GM19099 (cell line): Measurements from ENCODE around the gene SUGCT.

Source experiments
- POLR2A ChIP-seq: IDR thresholded peaks from 3 replicates; pipeline ENCODE4 v1.6.1; 2011; ENCODE audit warnings: low read depth; ENCODE audit not compliant: insufficient read length; ENCODE audit errors: extremely low read depth

Gene SUGCT

GRCh38 chr7:40134428-40135316 is at the start of gene SUGCT, which contains the start of gene MPLKIP:
Gene SUGCT, plus strand, starts transcription at chr7:40135005.
Gene MPLKIP, minus strand, starts transcription at chr7:40134622. Its CDS starts 55 bp downstream, at chr7:40134567.
- peak; percentile 72 for TF ChIP-seq POLR2A

GRCh38 chr7:40092182-40092581 is 42.6 kb upstream of the SUGCT start:
- no peak for TF ChIP-seq POLR2A

- no peak for TF ChIP-seq POLR2A
Measured at GRCh38 chr7:40093631-40094350, 41.0 kb upstream of the SUGCT start.

- no peak for TF ChIP-seq POLR2A
Measured at GRCh38 chr7:40095230-40095629, 39.6 kb upstream of the SUGCT start.

DNA sequence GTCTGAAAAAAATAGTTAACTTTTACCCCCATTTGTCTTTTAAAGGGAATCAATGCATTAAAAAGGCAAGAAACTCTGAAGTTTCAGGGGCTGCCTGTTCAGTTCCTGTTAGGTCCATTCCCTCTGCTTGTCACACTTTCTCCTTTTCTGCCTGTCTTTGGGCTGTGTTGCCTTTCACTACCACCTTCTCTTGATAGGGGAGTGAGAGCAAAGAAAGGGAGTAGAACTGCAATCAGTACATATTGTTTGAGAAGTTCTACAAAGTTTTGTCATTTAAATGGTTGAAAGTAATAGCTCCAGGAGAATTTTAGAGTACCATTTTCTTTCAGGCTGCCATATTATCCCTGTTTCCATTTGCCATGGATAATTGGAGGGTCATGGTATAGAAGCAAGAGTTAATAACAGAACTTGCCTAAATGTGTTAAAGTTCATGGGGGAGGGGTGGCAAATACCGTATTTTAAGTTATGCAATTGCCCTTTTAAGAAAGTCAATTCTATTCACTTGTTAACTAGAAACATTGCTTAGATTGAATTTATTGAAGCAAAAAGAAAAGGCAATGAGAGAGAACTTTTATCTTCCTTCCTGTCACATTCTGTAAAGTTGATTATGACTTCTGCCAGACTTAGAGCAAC is 39.0 kb upstream of the SUGCT start:
- no peak for TF ChIP-seq POLR2A

- no peak for TF ChIP-seq POLR2A
Measured at GRCh38 chr7:40097728-40098127, 37.1 kb upstream of the SUGCT start.

GRCh38 chr7:40098810-40099209 is 36.0 kb upstream of the SUGCT start:
- TF ChIP-seq POLR2A = no peak

- no peak for TF ChIP-seq POLR2A
Measured at GRCh38 chr7:40099837-40100236, 35.0 kb upstream of the SUGCT start.

DNA sequence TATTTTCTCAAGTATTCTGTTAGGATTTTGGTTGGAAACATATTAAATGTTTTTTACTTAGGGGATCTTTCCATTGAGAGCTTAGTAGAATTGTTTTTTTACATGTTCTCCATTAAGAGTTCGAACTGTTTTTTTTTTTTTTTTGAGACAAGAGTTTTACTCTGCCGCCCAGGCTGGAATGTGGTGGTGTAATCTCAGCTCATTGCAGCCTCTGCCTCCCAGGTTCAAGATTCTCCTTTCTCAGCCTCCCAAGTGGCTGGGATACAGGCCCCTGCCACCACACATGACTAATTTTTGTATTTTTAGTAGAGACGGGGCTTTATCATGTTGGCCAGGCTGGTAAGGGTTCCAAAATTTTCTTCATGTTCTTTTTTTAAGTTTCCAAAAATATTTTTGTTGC is 33.6 kb upstream of the SUGCT start:
- no peak for TF ChIP-seq POLR2A

GRCh38 chr7:40102897-40103296 is 31.9 kb upstream of the SUGCT start:
- no peak for TF ChIP-seq POLR2A

DNA sequence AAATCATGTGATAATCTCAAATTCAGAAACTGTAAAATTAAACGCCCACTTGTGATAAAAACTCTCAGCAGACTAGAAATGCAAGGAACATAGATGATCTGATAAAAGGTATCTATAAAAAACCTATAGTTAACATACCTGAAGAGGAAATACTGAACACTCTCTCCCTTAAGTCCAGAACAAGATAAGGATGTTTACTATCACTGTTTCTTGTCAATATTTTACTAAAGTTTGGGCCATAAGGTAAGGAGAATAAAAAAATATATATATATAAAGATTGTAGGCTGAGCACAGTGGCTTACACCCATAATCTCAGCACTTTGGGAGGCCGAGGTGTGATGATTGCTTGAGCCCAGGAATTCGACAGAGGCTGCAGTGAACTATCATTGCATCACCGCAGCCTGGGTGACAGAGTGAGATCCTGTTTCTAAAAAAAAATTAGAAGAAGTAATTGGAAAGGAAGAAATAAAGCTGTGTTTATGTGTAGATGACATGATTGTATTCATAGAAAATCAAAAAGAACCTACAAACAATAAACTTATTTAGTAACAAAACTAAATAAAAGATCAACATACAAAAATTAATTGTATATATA is 28.8 kb upstream of the SUGCT start:
- no peak for TF ChIP-seq POLR2A

DNA sequence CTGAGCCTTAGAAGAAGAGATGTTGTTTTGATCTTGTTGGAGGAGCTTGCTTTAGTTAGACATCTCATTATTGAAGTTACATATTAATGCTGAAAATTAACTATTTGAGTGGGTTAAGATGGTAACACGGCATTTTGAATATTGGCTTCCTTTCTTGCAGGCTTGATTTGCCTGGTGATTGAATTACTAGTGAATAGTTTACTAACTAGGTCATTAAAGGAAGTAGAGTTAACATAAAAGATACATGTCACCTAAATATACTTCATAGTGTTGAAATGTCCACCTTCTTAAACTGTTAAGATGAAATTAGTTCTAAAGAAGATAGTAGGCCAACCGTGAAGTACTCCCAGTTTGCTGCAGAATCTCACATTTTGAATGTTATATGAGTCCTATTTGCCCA is 18.9 kb upstream of the SUGCT start:
- TF ChIP-seq POLR2A = no peak

- no peak for TF ChIP-seq POLR2A
Measured at GRCh38 chr7:40120020-40120419, 14.8 kb upstream of the SUGCT start.

DNA sequence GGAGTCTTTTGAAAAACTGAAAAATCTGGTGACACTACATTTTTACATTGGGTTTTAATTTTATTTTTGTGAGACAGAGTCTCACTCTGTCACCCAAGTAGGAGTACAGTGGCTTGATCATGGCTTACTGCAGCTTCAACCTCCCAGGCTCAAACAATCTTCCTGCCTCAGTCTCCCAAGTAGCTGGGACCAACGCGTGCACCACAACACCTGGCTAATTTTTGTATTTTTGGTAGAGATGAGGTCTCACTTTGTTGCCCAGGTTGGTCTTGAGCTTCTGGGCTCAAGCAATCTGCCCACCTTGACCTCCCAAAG is 11.9 kb upstream of the SUGCT start:
- TF ChIP-seq POLR2A = no peak

DNA sequence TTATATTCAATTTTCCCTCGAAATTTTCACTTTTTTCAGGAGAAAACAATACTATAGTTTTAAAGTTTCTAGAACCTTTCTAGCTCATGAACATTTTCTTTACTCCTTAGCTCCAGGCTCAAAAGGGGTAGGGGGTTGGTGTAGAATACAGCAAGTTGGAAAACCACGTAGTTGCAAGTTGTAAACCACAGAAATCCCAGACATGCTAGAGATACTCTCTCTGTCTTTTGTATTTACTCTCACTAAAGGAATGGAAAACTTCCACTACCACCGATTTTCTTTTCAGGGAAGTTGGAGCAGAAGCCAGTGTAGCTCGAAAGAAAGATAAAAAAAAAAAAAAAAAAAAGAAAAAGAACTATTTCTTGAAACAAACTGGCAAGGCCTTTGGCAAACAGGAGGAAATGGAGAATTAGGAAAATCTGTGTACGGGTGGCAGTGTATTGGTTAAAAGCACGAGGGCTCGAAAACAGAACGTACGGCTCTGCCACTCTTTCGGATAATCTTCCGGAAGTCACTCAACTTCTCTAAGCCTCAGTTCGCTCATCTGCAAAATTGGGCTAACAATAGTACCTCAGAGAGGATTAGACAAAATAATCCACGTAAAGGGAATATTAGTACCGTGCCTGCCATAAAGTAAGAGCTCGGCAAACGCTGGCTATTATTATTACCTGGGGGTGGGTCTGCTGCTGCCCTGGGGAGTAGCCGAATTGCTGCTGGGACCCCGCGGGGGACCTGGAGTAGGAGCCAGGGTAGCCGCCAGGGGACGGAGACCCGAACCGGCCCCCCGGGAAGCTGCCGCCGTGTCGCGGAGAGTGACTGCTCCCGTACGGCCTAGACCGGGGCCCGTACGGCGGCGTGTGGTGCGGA is 1.0 kb upstream of the SUGCT start:
- no peak for TF ChIP-seq POLR2A

DNA sequence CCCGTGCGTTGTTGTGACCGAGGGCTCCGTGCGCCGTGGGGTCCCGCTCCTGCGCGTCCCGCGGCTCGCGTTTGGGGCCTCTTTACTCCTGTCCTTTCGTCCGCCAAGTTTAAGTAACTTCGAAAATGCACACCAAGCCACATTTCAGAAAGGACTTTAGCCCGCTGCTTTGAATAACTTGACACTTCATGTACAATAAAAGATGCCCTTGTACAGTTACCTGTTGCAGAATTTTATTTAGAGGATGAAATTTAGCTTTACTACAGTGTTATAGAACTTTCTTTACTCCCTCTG is 459 bp downstream of the SUGCT start:
- TF ChIP-seq POLR2A = no peak
